NCI-H774 (cell line): ENCODE data around the gene ZNF524.
"Not testable (repeated sequence)": the region's sequence is repeated elsewhere in the genome, so short reads cannot be mapped to it uniquely, and the experiment has no call there.

Source experiments
- DNase-seq: peaks from one replicate; lab custom pipeline; 2025; lab: John Stamatoyannopoulos, UW

Gene ZNF524

GRCh38 chr19:55581145-55581822 is 18.8 kb upstream of the ZNF524 start:
- no peak for DNase-seq

- no peak for DNase-seq
Measured at GRCh38 chr19:55581823-55582223, 18.3 kb upstream of the ZNF524 start.

GRCh38 chr19:55582284-55582683 is 17.8 kb upstream of the ZNF524 start:
- not testable (repeated sequence) for DNase-seq

GRCh38 chr19:55583897-55584296 is 16.2 kb upstream of the ZNF524 start:
- DNase-seq: not testable (repeated sequence)

DNA sequence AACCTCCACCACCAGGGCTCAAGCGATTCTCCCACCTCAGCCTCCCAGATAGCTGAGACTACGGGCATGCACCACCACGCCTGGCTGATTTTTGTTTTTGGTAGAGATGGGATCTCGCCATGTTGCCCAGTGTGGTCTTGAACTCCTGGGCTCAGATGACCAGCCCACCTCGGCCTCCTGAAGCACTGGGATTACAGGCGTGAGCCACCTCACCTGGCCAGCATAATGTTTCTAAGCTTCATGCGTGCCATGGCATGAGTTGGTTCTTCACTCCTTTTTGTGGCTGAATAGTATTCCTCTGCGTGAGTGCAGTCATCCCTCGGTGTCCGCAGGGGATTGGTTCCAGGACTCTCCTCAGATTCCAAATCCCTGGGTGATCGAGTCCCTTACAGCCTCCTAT is 15.2 kb upstream of the ZNF524 start:
- DNase-seq: no peak

DNA sequence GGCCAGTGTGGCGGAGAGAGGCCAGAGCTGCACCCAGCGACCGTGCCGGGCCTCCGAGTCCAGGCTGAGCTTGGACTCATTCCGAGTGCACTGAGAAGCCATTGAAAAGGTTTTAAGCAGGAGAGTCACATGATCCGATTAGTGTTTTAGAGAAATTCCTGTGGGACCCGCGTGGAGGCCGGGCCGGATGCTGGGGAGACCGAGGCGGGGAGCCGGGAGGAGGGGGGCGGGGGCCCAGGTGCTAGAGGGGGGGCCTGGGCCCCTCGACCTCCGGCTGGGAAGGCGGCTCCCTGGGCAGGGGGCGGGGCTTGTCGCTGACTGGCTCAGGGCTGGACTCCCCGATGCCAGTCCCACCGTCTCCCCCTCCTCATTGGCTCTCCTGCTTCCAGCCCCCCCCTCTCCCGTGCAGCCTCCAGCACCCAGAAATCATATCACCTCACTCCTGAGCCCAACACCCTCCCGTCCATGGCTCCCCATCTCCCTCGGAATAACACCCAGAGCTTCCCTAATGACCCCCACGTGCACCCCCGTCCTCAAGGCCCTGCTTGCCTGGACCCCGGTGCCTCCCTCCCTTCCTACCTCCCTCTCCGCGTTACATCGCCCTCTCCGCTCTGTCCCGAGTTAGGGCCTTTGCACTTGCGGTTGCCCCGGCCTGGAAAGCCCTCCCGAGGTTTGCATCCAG is 14.3 kb upstream of the ZNF524 start:
- peak; percentile 85 for DNase-seq

DNA sequence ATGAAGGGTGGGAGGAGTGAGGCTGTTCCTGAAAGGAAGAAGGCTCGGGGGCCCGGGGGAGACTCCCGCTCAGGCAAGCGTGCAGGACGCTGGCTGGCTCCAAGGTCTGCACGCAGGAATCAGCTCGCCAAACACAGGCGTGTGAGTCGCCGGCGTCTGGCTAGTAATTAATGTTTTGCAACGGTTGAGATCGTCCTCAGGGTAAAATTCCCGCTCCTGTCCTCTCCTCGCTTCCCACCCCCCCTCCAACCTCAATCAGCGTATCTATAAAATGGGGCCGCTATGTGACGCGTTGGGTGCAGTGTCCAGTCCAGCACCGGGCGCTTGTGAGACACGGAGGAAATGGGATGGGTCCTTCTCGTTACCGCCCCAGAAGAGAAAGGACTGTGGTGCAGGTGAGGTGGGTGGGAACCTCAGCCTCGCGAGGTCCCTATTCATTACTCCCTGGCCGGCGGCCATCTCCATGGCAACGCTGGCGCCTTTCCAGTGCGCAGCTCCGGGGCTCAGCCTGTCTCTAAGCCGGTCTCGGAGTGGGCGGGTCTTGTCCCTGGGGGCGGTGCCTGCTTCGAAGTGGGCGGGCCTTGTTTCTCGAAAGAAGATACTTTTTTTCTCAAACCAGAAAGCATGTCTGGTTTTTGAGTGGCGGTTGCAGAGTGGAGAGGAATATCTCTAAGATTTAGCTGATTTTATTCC is 13.0 kb upstream of the ZNF524 start:
- peak; percentile 98 for DNase-seq

- no peak for DNase-seq
Measured at GRCh38 chr19:55588738-55589137, 11.3 kb upstream of the ZNF524 start.

- no peak for DNase-seq
Measured at GRCh38 chr19:55590109-55590508, 10.0 kb upstream of the ZNF524 start.

DNA sequence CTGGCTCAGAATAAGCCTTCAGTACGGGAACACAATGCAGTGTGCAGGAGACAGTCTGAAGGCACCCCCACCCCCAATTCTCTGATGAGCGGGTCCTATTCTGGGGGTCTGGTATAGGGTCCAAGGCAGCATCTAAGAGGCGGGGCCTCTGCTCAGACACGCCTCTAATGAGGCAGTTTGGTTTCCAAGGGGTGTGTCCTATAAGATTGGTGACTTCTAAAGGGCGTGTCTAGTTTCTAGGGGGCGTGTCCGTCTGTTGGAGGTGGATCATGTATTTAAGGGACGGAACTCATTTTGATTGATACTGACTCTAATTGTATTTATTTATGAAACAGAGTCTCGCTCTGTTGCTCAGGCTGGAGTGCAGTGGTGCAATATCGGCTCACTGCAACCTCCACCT is 9.5 kb upstream of the ZNF524 start:
- no peak for DNase-seq

GRCh38 chr19:55591555-55591954 is 8.5 kb upstream of the ZNF524 start:
- DNase-seq: no peak

DNA sequence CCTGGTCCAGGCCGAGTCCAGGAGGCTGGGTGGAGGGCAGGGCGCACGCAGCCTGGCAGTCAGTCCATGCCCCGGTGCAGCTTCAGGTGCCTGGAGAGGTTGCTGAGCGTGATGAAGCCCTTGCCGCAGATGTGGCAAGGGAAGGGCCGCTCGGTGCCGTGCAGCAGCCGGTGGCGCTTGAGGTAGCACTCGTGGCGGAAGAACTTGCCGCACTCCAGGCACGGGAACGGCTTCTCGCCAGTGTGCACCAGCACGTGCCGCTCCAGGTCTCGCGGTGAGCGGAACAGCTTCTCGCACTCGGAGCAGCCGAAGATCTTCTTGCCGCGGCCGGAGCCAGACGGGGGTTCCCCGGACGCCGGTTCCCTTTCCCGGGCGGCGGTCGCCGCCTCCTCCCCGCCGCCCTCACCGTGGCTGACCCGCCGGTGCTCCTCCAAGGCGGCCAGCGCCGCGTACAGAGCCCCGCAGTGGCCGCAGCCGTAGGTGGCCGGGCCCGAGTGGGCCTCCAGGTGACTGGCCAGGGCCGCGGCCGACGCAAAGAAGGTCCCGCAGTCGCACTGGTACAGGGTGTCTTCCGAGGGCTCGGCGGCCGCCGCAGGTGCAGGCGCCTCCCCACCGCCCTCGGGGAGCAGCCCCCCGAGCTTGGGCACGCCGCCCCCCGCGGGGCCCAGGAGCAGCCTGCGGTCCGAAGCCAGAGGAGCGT is 7.5 kb upstream of the ZNF524 start:
- DNase-seq: no peak

DNA sequence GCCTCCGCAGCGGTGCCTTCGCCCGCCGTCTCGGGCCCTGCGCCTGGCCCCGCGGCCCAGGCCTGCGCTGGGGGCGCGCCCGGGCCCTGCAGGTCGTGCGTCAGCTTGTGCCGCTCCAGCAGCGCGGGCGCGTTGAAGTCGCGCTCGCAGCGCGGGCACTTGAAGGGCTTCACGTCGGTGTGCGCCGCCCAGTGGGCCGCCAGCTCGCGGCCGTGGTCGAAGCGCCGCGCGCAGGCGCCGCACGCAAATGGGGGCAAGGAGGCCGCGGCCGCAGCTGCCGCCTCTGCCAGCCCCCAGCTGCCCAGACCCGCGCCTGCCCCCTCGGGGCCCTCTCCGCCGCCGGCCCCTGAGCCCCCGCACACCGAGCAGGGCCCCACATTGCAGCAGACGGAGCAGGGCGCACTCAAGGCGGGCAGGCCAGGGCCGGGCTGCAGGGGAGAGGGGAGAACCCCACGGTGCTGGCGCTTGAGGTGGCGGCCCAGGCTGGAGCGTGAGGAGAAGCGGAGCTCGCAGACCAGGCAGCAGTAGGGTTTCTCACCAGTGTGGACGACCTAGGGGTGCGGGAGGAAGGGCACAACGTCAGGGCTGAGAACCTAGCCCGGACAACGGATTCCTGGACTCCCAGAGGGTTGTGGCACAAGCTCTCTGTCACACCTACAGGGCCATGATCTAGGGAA is 6.9 kb upstream of the ZNF524 start:
- DNase-seq: no peak

DNA sequence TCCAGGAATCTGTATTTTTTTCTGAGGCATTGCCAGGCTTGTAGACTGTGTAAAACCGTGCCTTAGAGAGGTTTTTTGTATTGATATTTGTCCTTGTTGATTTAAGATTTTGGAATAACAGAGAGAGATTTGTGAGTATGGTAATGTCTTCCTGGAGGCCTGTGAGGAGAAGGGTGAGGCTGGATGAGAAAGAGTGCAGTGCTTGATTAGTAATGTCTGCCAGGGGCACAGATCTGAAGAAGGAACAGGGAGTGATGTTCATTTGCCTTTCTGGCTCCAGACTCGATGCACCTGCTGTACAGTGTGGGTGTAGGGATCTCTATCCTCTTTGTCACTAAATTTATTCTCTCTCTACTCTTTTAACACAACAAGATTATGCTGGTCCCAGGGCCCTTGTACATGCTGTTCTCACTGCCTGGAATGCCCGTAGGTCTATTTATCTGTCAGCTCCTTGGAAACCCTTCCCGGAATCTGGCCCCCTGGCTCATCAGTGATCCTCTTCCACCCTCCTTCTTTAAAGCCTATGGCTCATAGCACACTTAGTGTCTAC is 5.0 kb upstream of the ZNF524 start:
- no peak for DNase-seq

DNA sequence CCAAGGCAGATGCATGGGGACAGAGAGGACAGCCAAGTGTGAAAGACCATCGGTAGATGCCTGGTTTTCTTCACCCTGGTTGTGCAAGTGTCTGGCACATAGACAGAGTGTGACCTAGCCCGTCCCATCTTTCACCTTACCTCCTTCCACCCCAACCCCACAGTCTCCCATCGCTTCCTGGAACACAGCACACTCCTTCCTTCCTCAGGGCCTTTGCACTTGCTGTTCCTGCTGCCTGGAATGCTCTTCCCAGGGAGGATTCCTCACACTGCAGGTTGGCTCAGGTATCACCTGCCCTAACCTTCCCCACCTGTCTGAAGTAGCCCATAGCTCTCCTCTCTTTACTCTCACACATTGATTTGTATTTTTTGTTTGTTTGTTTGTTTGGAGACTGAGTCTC is 3.8 kb upstream of the ZNF524 start:
- DNase-seq: no peak

- no peak for DNase-seq
Measured at GRCh38 chr19:55597501-55597921, 2.6 kb upstream of the ZNF524 start.

DNA sequence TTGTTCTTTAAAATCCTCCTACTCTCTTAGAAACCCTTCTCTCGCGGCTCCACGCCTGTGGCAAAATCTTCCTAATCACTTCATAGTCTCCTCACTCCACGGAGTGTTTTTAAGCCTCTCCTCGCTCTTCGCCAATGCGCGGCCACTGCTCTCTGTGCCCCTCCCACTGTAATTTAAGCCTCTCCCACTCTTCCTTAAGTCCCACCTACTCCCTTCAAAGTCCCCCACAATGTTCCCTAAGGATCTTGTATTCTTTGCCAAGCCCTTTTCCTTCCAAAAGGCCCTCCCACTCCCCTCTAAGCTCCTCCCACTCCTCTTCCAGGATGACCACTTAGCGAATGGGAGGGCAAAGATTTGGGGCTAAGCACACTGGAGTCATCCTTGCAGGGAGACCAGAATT is 2.1 kb upstream of the ZNF524 start:
- DNase-seq: no peak

GRCh38 chr19:55598719-55599467 is 1.2 kb upstream of the ZNF524 start:
- peak; percentile 92 for DNase-seq

- DNase-seq: peak; percentile 98
Measured at GRCh38 chr19:55599468-55599841, 633 bp upstream of the ZNF524 start, which contains the start of gene FIZ1. TSS of gene FIZ1 (minus strand) at chr19:55599517. CDS start at chr19:55597865, 1,652 bp downstream.

GRCh38 chr19:55600662-55601028 is 557 bp downstream of the ZNF524 start:
- no peak for DNase-seq

- DNase-seq: no peak
Measured at GRCh38 chr19:55601084-55601483, 996 bp downstream of the ZNF524 start.
